NCI-H748 treated with DMSO at 0.1 percent for 48 hours (cell line): ENCODE results near the gene NUDT16.

Experiments
- DNase-seq: peaks from one replicate; lab custom pipeline; 2025; lab: John Stamatoyannopoulos, UW

Gene NUDT16

GRCh38 chr3:131386429-131387165, 5.0 kb downstream of the NUDT16 start:
- DNase-seq = no peak

- DNase-seq = no peak
Observed at GRCh38 chr3:131387796-131388489, 6.4 kb downstream of the NUDT16 start.

- DNase-seq = no peak
Observed at GRCh38 chr3:131388490-131388799, 6.9 kb downstream of the NUDT16 start.

GRCh38 chr3:131390331-131390730, 8.8 kb downstream of the NUDT16 start:
- DNase-seq = no peak

GRCh38 chr3:131393051-131393450, 11.5 kb downstream of the NUDT16 start:
- no peak for DNase-seq

- no peak for DNase-seq
Observed at GRCh38 chr3:131393868-131394267, 12.3 kb downstream of the NUDT16 start.

- no peak for DNase-seq
Observed at GRCh38 chr3:131394400-131394799, 12.8 kb downstream of the NUDT16 start.

- no peak for DNase-seq
Observed at GRCh38 chr3:131396170-131396569, 14.6 kb downstream of the NUDT16 start.

- no peak for DNase-seq
Observed at GRCh38 chr3:131397889-131398288, 16.3 kb downstream of the NUDT16 start.

GRCh38 chr3:131401978-131402377, 20.4 kb downstream of the NUDT16 start:
- DNase-seq = no peak

GRCh38 chr3:131402391-131403039, 20.9 kb downstream of the NUDT16 start:
- DNase-seq = no peak

GRCh38 chr3:131403216-131403895, 21.8 kb downstream of the NUDT16 start:
- DNase-seq = no peak

- DNase-seq = no peak
Observed at GRCh38 chr3:131405411-131405810, 23.8 kb downstream of the NUDT16 start.

- no peak for DNase-seq
Observed at GRCh38 chr3:131406274-131406673, 24.7 kb downstream of the NUDT16 start.

- DNase-seq = no peak
Observed at GRCh38 chr3:131417751-131418150, 36.2 kb downstream of the NUDT16 start.

- DNase-seq = no peak
Observed at GRCh38 chr3:131421301-131421700, 39.7 kb downstream of the NUDT16 start.

GRCh38 chr3:131421957-131422498, 40.5 kb downstream of the NUDT16 start:
- DNase-seq = no peak

GRCh38 chr3:131427226-131427625, 45.7 kb downstream of the NUDT16 start:
- no peak for DNase-seq

- no peak for DNase-seq
Observed at GRCh38 chr3:131431754-131432153, 50.2 kb downstream of the NUDT16 start.

GRCh38 chr3:131432441-131432840, 50.9 kb downstream of the NUDT16 start:
- no peak for DNase-seq

- no peak for DNase-seq
Observed at GRCh38 chr3:131435000-131435399, 53.4 kb downstream of the NUDT16 start.
